SK-N-SH (cell line): ENCODE measurements around the gene ZAR1. TPM values are rescaled to one million over a fixed set of nuclear protein-coding genes. Genes with fewer than 3 reads are reported as not detected.

ENCODE experiments used
- CTCF ChIA-PET: fragments of 300-600, 350-600 bp; formaldehyde crosslinking; extraction: SDS; loops from one replicate; lab custom pipeline; 2021; lab: Yijun Ruan, JAX
- POLR2A ChIA-PET: fragments of 350-600 bp; sonication (Branson Sonifier 250); formaldehyde crosslinking; extraction: SDS; loops from one replicate; lab custom pipeline; 2020; ENCODE audit warnings: antibody characterized with exemption, inconsistent platforms; lab: Yijun Ruan, JAX
- DNase-seq: peaks from one replicate; pipeline ENCODE4 v3.0.0; 2012
- H2AFZ ChIP-seq: fragments of 200-600 bp; sonication (generic); 2 replicates; pipeline ENCODE4 v1.8.1; 2016; ENCODE audit warnings: antibody characterized with exemption, mild to moderate bottlenecking, low read depth
- H3F3A ChIP-seq: fragments of 200-600 bp; sonication (generic); replicated peaks from 2 replicates; pipeline ENCODE3; 2016; ENCODE audit warnings: antibody characterized with exemption, mild to moderate bottlenecking; ENCODE audit not compliant: insufficient read depth
- H3K27ac ChIP-seq, 2 experiments: fragments of 200-500 bp in 1 of 2; fragments of 200-600 bp in 1 of 2; sonication (Bioruptor generic) in 1 of 2; sonication (generic), shearing (Covaris generic) in 1 of 2; 2 replicates each; pipeline versions ENCODE4 v1.5.1 to v1.6.1; 2014 to 2016; ENCODE audit warnings: low read depth in 2 of 2, inconsistent platforms in 1 of 2, low read length in 1 of 2, mild to moderate bottlenecking in 1 of 2, mixed read lengths in 1 of 2
- H3K27me3 ChIP-seq: fragments of 200-600 bp; sonication (generic), shearing (Covaris generic); 2 replicates; pipeline ENCODE4 v1.6.1; 2016; ENCODE audit warnings: mixed run types; ENCODE audit not compliant: insufficient read depth
- H3K36me3 ChIP-seq, 2 experiments: fragments of 200-500 bp in 1 of 2; fragments of 200-600 bp in 1 of 2; sonication (Bioruptor generic) in 1 of 2; sonication (generic) in 1 of 2; replicated peaks in 1 of 2; 2 replicates each; pipeline versions ENCODE3 to v1.5.1; 2014 to 2016; ENCODE audit warnings: low read length in 1 of 2, mild to moderate bottlenecking in 1 of 2; ENCODE audit not compliant: insufficient read depth in 2 of 2, control insufficient read depth in 1 of 2
- H3K4me1 ChIP-seq, 2 experiments: fragments of 200-500 bp in 1 of 2; fragments of 200-600 bp in 1 of 2; sonication (Bioruptor generic) in 1 of 2; sonication (generic), shearing (Covaris generic) in 1 of 2; 2 replicates each; pipeline versions ENCODE4 v1.5.1 to v1.6.1; 2014 to 2016; ENCODE audit warnings: low read depth in 1 of 2, low read length in 1 of 2, mixed run types in 1 of 2; ENCODE audit not compliant: insufficient read depth in 2 of 2, control insufficient read depth in 1 of 2
- H3K4me2 ChIP-seq: fragments of 200-600 bp; sonication (generic), shearing (Covaris generic); 2 replicates; pipeline ENCODE4 v1.6.1; 2017; ENCODE audit warnings: mixed run types
- H3K4me3 ChIP-seq, 2 experiments: fragments of 200-500 bp in 1 of 2; fragments of 200-600 bp in 1 of 2; sonication (Bioruptor generic) in 1 of 2; sonication (generic), shearing (Covaris generic) in 1 of 2; 2 replicates each; pipeline versions ENCODE4 v1.5.1 to v1.8.1; 2014 to 2016; ENCODE audit warnings: low read depth in 2 of 2, inconsistent platforms in 1 of 2, low read length in 1 of 2, mild to moderate bottlenecking in 1 of 2, mixed read lengths in 1 of 2, moderate library complexity in 1 of 2
- H3K79me2 ChIP-seq: fragments of 200-600 bp; sonication (generic); 2 replicates; pipeline ENCODE4 v1.8.1; 2017; ENCODE audit warnings: mild to moderate bottlenecking; ENCODE audit not compliant: insufficient read depth
- H3K9ac ChIP-seq: fragments of 200-600 bp; sonication (generic); 2 replicates; pipeline ENCODE4 v1.6.1; 2017; ENCODE audit warnings: mixed run types
- H3K9me2 ChIP-seq: fragments of 200-600 bp; sonication (generic); 2 replicates; pipeline ENCODE4 v1.6.1; 2017; ENCODE audit warnings: mixed run types
- H3K9me3 ChIP-seq: fragments of 200-600 bp; sonication (generic); 2 replicates; pipeline ENCODE4 v1.6.1; 2017; ENCODE audit warnings: mixed run types, mild to moderate bottlenecking, moderate library complexity
- H4K20me1 ChIP-seq: fragments of 200-600 bp; sonication (generic); 2 replicates; pipeline ENCODE4 v1.6.1; 2017; ENCODE audit warnings: mild to moderate bottlenecking, mixed run types; ENCODE audit not compliant: insufficient read depth
- ELF1 ChIP-seq: IDR thresholded peaks from 2 replicates; pipeline ENCODE4 v1.4.0; 2012
- EZH2phosphoT487 ChIP-seq: fragments of 200-600 bp; sonication (generic); IDR thresholded peaks from 2 replicates; pipeline ENCODE4 v1.6.1; 2017; ENCODE audit warnings: low read depth, mixed run types, mild to moderate bottlenecking, antibody characterized with exemption, moderate library complexity, borderline replicate concordance
- GABPA ChIP-seq: IDR thresholded peaks from 2 replicates; pipeline ENCODE4 v1.4.0; 2012; ENCODE audit warnings: low read depth, mild to moderate bottlenecking
- GATA2 ChIP-seq: sonication (generic); formaldehyde crosslinking; IDR thresholded peaks from 2 replicates; pipeline ENCODE4 v1.5.0; 2020; ENCODE audit warnings: mild to moderate bottlenecking, missing genetic modification reagents
- JUND ChIP-seq: IDR thresholded peaks from 2 replicates; pipeline ENCODE4 v1.4.0; 2012
- MEF2A ChIP-seq: IDR thresholded peaks from 2 replicates; pipeline ENCODE4 v1.4.0; 2012; ENCODE audit warnings: low read depth, borderline replicate concordance
- MXI1 ChIP-seq: IDR thresholded peaks from 2 replicates; pipeline ENCODE4 v1.6.1; 2012; ENCODE audit warnings: mild to moderate bottlenecking, low read depth, low read length, improper control_type of control experiment
- NFIC ChIP-seq: IDR thresholded peaks from 2 replicates; pipeline ENCODE4 v1.4.0; 2012; ENCODE audit warnings: borderline replicate concordance
- NRF1 ChIP-seq: IDR thresholded peaks from 2 replicates; pipeline ENCODE4 v1.6.1; 2012; ENCODE audit warnings: low read depth, mild to moderate bottlenecking, low read length
- RCOR1 ChIP-seq: fragments of 150-350 bp; IDR thresholded peaks from 2 replicates; pipeline ENCODE4 v1.6.1; 2017; ENCODE audit warnings: antibody characterized with exemption, low read length
- RXRA ChIP-seq: IDR thresholded peaks from 2 replicates; pipeline ENCODE4 v1.4.0; 2012; ENCODE audit warnings: low read depth, mild to moderate bottlenecking, borderline replicate concordance
- TAF1 ChIP-seq: IDR thresholded peaks from 2 replicates; pipeline ENCODE4 v1.6.1; 2012; ENCODE audit warnings: low read depth, mild to moderate bottlenecking, low read length, moderate library complexity, borderline replicate concordance
- TCF12 ChIP-seq: IDR thresholded peaks from 2 replicates; pipeline ENCODE4 v1.4.0; 2012
- TEAD4 ChIP-seq: IDR thresholded peaks from 2 replicates; pipeline ENCODE4 v1.4.0; 2012; ENCODE audit warnings: mild to moderate bottlenecking, borderline replicate concordance; ENCODE audit not compliant: insufficient read depth
- USF2 ChIP-seq: fragments of 150-350 bp; IDR thresholded peaks from 2 replicates; pipeline ENCODE4 v1.6.1; 2017; ENCODE audit warnings: antibody characterized with exemption, low read length, low read depth, borderline replicate concordance
- YY1 ChIP-seq: IDR thresholded peaks from 2 replicates; pipeline ENCODE4 v1.4.0; 2012; ENCODE audit warnings: low read depth, mild to moderate bottlenecking
- WGBS: methylation state at CpG from one replicate; pipeline ENCODE4 v1.1.6; 2017; ENCODE audit warnings: low lambda C conversion rate; 5-methylcytosine and 5-hydroxymethylcytosine counted together
- polyA plus RNA-seq, 3 experiments: library from polyadenylated mRNA; depleted of rRNA; stranded (reverse); fragments of >200 nt; gene quantifications; 2 replicates each; pipeline ENCODE4 v1.2.3, GENCODE V29; 2012
- TF ChIP-seq, protein P1 (sequence below): IDR thresholded peaks from 2 replicates; pipeline ENCODE4; 2012
- TF ChIP-seq, protein P2 (sequence below): fragments of 150-350 bp; IDR thresholded peaks from 2 replicates; pipeline ENCODE4 v1.6.1; 2016; ENCODE audit warnings: mild to moderate bottlenecking, low read depth, low read length
- TF ChIP-seq, protein P3 (sequence below): IDR thresholded peaks from 2 replicates; pipeline ENCODE4 v1.6.1; 2012; ENCODE audit warnings: mild to moderate bottlenecking, low read depth, low read length, moderate library complexity
- TF ChIP-seq, protein P4 (sequence below): fragments of 200-600 bp; sonication (generic); IDR thresholded peaks from 2 replicates; pipeline ENCODE4 v1.6.1; 2017; ENCODE audit warnings: antibody characterized with exemption, mild to moderate bottlenecking, moderate library complexity

The ZAR1 gene
- polyA plus RNA-seq, 1 of the 3 experiments (the other 2 are of a cell fraction), result not detected

- DNase-seq, result no peak
- Histone ChIP-seq H3K27me3 (no peaks in the 10 kb centered on the region), H3K4me2 (no peak overlapping the region), H3K27ac (no peak overlapping the region), H3K4me1 (no peaks in the 10 kb centered on the region; a peak in 1 of 4 replicates), H3K9ac (no peak overlapping the region), H3K79me2 (no peaks in the 10 kb centered on the region), H3K36me3 (peaks cover 41 to 59% of the 10 kb centered on the region in 2 experiments), H3K4me3 (no peak overlapping the region), H3K9me3 (no peaks in the 10 kb centered on the region), H2AFZ (no peak overlapping the region), H3K9me2 (no peaks in the 10 kb centered on the region), H3F3A (peaks cover 7% of the 10 kb centered on the region), H4K20me1 (no peaks in the 10 kb centered on the region)
- ChIA-PET CTCF (interaction anchor here (1.0 to 2.7 kb wide), 2 partner anchors 11 to 47 kb away, joined by 3 to 9 read pairs; no protein-coding TSS in a partner anchor), POLR2A (no interaction called here)
- TF ChIP-seq RXRA, result no peak
- no peak for TF ChIP-seq MEF2A
- TF ChIP-seq JUND, result no peak
- 95% methylated on average over 4 of the region's 4 CpGs for WGBS
Measured at GRCh38 chr4:48498895-48499294, 8.8 kb downstream of the ZAR1 start.

GRCh38 chr4:48499551-48500066 is 9.6 kb downstream of the ZAR1 start:
- no peak overlapping the region for H3K27ac ChIP-seq
- H3F3A ChIP-seq, result peaks cover 7% of the 10 kb centered on the region
- WGBS, result 97% methylated on average over 3 of the region's 3 CpGs
- POLR2A ChIA-PET, result no interaction called here
- no peak overlapping the region for H3K9ac ChIP-seq
- no peak for DNase-seq
- H2AFZ ChIP-seq, result no peak overlapping the region
- no peaks in the 10 kb centered on the region for H3K9me3 ChIP-seq
- H3K4me3 ChIP-seq, result no peak overlapping the region
- H3K4me2 ChIP-seq, result no peak overlapping the region
- H3K27me3 ChIP-seq, result no peaks in the 10 kb centered on the region
- CTCF ChIA-PET, result interaction anchor here (1.0 to 2.7 kb wide), 2 partner anchors 12 to 46 kb away, joined by 3 to 9 read pairs; no protein-coding TSS in a partner anchor
- H3K36me3 ChIP-seq, result peaks cover 46 to 66% of the 10 kb centered on the region in 2 experiments
- no peaks in the 10 kb centered on the region; a peak in 1 of 4 replicates for H3K4me1 ChIP-seq
- no peaks in the 10 kb centered on the region for H3K9me2 ChIP-seq
- no peaks in the 10 kb centered on the region; the same call in 1 of the 2 replicates for H3K79me2 ChIP-seq
- H4K20me1 ChIP-seq, result no peaks in the 10 kb centered on the region
- TF ChIP-seq NRF1 (no peak), GABPA (no peak), MXI1 (no peak), JUND (no peak), TEAD4 (no peak), TAF1 (no peak), MEF2A (no peak), USF2 (no peak), NFIC (no peak), YY1 (no peak), RCOR1 (no peak), GATA2 (no peak), EZH2phosphoT487 (no peak), TCF12 (no peak), ELF1 (no peak)
- TF ChIP-seq, protein P1, sequence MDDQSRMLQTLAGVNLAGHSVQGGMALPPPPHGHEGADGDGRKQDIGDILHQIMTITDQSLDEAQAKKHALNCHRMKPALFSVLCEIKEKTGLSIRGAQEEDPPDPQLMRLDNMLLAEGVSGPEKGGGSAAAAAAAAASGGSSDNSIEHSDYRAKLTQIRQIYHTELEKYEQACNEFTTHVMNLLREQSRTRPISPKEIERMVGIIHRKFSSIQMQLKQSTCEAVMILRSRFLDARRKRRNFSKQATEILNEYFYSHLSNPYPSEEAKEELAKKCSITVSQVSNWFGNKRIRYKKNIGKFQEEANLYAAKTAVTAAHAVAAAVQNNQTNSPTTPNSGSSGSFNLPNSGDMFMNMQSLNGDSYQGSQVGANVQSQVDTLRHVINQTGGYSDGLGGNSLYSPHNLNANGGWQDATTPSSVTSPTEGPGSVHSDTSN, result no peak
- TF ChIP-seq, protein P2, sequence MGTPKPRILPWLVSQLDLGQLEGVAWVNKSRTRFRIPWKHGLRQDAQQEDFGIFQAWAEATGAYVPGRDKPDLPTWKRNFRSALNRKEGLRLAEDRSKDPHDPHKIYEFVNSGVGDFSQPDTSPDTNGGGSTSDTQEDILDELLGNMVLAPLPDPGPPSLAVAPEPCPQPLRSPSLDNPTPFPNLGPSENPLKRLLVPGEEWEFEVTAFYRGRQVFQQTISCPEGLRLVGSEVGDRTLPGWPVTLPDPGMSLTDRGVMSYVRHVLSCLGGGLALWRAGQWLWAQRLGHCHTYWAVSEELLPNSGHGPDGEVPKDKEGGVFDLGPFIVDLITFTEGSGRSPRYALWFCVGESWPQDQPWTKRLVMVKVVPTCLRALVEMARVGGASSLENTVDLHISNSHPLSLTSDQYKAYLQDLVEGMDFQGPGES, result no peak
- TF ChIP-seq, protein P3, sequence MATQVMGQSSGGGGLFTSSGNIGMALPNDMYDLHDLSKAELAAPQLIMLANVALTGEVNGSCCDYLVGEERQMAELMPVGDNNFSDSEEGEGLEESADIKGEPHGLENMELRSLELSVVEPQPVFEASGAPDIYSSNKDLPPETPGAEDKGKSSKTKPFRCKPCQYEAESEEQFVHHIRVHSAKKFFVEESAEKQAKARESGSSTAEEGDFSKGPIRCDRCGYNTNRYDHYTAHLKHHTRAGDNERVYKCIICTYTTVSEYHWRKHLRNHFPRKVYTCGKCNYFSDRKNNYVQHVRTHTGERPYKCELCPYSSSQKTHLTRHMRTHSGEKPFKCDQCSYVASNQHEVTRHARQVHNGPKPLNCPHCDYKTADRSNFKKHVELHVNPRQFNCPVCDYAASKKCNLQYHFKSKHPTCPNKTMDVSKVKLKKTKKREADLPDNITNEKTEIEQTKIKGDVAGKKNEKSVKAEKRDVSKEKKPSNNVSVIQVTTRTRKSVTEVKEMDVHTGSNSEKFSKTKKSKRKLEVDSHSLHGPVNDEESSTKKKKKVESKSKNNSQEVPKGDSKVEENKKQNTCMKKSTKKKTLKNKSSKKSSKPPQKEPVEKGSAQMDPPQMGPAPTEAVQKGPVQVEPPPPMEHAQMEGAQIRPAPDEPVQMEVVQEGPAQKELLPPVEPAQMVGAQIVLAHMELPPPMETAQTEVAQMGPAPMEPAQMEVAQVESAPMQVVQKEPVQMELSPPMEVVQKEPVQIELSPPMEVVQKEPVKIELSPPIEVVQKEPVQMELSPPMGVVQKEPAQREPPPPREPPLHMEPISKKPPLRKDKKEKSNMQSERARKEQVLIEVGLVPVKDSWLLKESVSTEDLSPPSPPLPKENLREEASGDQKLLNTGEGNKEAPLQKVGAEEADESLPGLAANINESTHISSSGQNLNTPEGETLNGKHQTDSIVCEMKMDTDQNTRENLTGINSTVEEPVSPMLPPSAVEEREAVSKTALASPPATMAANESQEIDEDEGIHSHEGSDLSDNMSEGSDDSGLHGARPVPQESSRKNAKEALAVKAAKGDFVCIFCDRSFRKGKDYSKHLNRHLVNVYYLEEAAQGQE, result no peak
- TF ChIP-seq, protein P4, sequence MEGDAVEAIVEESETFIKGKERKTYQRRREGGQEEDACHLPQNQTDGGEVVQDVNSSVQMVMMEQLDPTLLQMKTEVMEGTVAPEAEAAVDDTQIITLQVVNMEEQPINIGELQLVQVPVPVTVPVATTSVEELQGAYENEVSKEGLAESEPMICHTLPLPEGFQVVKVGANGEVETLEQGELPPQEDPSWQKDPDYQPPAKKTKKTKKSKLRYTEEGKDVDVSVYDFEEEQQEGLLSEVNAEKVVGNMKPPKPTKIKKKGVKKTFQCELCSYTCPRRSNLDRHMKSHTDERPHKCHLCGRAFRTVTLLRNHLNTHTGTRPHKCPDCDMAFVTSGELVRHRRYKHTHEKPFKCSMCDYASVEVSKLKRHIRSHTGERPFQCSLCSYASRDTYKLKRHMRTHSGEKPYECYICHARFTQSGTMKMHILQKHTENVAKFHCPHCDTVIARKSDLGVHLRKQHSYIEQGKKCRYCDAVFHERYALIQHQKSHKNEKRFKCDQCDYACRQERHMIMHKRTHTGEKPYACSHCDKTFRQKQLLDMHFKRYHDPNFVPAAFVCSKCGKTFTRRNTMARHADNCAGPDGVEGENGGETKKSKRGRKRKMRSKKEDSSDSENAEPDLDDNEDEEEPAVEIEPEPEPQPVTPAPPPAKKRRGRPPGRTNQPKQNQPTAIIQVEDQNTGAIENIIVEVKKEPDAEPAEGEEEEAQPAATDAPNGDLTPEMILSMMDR, result no peak
